Embryonic facial prominence (tissue), 1 donor: Measurements from ENCODE around the gene CDKN2AIP.

Experiments
- DNase-seq: peaks from one replicate; pipeline ENCODE4 v3.0.0-alpha.2; 2016; ENCODE audit errors: extremely low spot score

Gene CDKN2AIP

DNA sequence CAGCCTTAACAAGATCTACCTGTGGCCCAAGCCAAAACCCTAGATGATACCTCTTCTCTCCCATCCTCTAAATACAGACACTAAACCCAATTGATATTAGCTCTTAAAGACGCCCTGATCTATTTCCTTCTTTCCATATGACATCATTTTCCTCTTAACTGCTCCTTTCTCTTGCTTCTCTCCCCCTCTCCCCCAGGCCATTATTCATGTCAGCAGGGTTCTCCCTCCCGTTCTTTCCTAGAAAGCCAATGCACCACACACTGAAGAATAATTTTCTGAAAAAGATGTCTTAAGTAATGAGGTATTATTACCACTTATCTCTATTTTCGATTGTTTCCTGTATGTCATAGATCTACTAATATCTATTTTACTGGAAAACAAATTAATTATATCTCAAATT is 50.7 kb downstream of the CDKN2AIP start:
- DNase-seq = no peak
